BE2C (cell line): ENCODE results near the gene TMEM106A.

ENCODE experiments used
- DNase-seq: peaks from one replicate; pipeline ENCODE4 v3.0.0-alpha.2; 2020
- H3K27me3 ChIP-seq: fragments of 250-450 bp; sonication (Bioruptor Pico); 2 replicates; pipeline ENCODE4 v1.5.1; 2020; ENCODE audit warnings: mild to moderate bottlenecking
- H3K36me3 ChIP-seq: fragments of 250-450 bp; sonication (Bioruptor Pico); 2 replicates; pipeline ENCODE4 v1.5.1; 2020; ENCODE audit warnings: mild to moderate bottlenecking
- H3K4me1 ChIP-seq: fragments of 250-450 bp; sonication (Bioruptor Pico); 2 replicates; pipeline ENCODE4 v1.5.1; 2020
- H3K4me3 ChIP-seq: 2 replicates; pipeline ENCODE4 v1.5.1; 2011; ENCODE audit warnings: low read depth, low read length
- H3K9me3 ChIP-seq: fragments of 250-450 bp; sonication (Bioruptor Pico); 2 replicates; pipeline ENCODE4 v1.5.1; 2020
- TF ChIP-seq, protein P1 (sequence below): IDR thresholded peaks from 2 replicates; pipeline ENCODE4 v1.5.1; 2012; ENCODE audit warnings: mild to moderate bottlenecking, low read depth, low read length

Gene TMEM106A

DNA sequence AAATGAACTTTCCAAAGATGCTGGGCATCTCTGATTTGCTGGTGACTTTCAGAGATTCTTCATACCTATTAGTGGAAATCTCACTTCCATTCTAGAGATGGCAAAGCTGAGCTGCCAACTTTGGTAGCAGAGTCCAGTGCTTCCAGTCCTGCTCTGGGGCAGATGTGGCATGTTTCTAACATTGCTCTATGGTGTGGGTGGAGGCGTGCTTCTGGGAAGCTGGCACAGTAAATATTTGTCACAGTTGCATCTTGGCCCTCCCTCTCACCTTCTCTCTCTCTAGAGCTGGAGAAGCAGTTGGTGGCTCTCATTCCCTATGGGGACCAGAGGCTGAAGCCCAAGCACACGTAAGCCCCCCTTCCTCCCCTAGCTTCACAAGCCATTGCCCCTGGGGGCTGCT lies 1.9 kb downstream of the TMEM106A start:
- Histone ChIP-seq H3K27me3 (no peaks in the 10 kb centered on the region), H3K9me3 (no peaks in the 10 kb centered on the region), H3K4me1 (peaks cover 4% of the 10 kb centered on the region), H3K36me3 (no peaks in the 10 kb centered on the region), H3K4me3 (no peak overlapping the region)
- no peak for DNase-seq
- TF ChIP-seq, protein P1, sequence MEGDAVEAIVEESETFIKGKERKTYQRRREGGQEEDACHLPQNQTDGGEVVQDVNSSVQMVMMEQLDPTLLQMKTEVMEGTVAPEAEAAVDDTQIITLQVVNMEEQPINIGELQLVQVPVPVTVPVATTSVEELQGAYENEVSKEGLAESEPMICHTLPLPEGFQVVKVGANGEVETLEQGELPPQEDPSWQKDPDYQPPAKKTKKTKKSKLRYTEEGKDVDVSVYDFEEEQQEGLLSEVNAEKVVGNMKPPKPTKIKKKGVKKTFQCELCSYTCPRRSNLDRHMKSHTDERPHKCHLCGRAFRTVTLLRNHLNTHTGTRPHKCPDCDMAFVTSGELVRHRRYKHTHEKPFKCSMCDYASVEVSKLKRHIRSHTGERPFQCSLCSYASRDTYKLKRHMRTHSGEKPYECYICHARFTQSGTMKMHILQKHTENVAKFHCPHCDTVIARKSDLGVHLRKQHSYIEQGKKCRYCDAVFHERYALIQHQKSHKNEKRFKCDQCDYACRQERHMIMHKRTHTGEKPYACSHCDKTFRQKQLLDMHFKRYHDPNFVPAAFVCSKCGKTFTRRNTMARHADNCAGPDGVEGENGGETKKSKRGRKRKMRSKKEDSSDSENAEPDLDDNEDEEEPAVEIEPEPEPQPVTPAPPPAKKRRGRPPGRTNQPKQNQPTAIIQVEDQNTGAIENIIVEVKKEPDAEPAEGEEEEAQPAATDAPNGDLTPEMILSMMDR = no peak

DNA sequence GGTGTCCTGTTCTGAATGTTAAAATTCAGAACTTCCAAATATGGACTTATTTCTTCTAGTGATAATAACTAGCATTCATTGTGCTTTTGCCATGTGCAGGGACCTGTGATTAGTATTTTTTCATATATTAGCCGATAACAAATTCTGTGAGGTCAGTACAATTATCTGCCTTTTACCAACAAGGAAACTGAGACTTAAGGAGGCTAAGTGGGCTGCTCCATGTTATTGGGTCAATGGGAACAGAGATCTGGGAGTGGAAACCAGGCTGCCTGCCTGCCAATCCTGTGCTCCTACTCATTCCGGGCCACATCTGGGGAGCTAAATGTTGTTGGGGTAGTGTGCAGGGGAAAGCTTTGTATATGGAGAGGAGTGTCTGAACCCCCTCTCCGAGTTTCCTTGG lies 3.7 kb downstream of the TMEM106A start:
- peaks cover 4% of the 10 kb centered on the region for H3K4me1 ChIP-seq

DNA sequence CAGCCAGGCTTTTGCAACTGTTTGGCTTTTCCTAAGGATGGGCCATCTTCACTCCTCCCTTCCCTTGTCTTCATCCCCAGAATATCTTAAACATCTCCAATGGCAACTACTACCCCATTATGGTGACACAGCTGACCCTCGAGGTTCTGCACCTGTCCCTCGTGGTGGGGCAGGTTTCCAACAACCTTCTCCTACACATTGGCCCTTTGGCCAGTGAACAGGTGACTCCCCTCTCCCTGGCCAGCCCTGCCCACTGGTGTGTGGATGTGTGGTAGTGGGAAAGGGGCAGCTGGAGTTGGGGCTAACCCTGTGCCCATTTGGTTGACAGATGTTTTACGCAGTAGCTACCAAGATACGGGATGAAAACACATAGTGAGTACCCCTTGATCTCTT lies 4.7 kb downstream of the TMEM106A start:
- H3K36me3 ChIP-seq = no peaks in the 10 kb centered on the region
- H3K9me3 ChIP-seq = no peaks in the 10 kb centered on the region
- no peak for DNase-seq
- H3K4me3 ChIP-seq = no peak overlapping the region
- H3K4me1 ChIP-seq = peaks cover 4% of the 10 kb centered on the region
- H3K27me3 ChIP-seq = no peaks in the 10 kb centered on the region
- TF ChIP-seq, protein P1 = no peak

More for the DNA sequence above, 3.7 kb downstream of the TMEM106A start:
- H3K36me3 ChIP-seq = no peaks in the 10 kb centered on the region
- no peak for DNase-seq
- no peaks in the 10 kb centered on the region for H3K9me3 ChIP-seq
- no peaks in the 10 kb centered on the region for H3K27me3 ChIP-seq
- TF ChIP-seq, protein P1 = no peak
- H3K4me3 ChIP-seq = no peak overlapping the region

DNA sequence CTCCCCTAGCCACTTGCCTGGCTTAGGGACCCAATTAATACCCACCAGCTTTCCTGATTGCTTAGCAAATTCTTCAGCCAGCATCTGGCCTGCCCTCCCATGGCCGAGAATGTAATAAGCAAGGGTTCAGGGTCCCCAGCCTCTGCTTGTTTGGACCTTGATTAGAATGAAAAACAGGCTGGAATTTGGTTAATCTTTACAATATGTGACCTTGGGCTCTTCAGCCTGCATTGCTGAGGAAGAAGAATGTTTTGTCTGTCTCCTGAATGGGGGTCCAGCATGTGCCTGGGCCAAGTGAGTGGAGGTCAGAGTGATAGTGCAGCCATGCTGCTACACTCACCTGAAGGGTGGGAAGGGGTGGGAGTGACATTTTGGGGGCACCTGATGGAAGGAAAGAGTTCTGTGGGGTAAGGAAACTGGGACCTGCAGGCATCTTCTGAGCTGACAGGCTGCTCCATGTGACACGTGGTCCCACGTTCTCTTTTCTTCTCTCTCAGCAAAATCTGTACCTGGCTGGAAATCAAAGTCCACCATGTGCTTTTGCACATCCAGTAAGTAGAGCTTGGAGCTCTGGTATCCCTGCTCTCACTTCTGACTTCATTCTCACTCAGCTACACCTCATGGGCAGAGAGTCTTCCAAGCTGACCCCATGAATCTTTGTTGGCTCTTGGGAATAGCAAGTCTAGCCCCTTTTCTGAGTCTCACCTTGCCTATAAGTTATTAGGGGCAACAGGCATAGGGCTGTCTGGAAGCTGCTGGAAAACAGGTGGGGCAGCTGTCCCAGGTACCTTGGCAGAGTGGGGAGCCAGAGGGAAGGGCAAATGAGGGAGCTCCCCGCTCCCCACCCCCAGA lies 5.3 kb downstream of the TMEM106A start:
- Histone ChIP-seq H3K27me3 (no peaks in the 10 kb centered on the region), H3K4me3 (no peak overlapping the region), H3K36me3 (no peaks in the 10 kb centered on the region), H3K4me1 (peaks cover 3% of the 10 kb centered on the region; the same call in 1 of the 2 replicates), H3K9me3 (no peaks in the 10 kb centered on the region)
- no peak for DNase-seq
- TF ChIP-seq, protein P1 = no peak

DNA sequence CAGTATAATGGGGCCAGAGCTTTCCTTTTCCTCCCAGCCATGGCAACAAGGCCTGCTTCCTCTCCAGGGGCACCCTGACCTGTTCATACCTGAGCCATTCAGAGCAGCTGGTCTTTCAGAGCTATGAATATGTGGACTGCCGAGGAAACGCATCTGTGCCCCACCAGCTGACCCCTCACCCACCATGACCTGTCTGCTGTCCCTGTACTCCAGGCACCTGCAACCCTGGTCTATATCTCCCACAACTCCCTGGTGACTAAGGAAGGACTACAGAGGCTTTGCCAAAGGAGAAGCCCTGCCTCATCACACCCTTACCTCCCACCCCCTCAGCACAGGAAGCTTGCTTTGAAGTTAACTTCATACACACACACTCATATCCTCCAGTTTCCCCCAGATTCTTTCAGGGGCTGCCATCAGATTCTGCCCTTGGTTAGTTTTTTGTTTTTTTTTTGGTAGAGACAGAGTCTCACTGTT lies 6.0 kb downstream of the TMEM106A start:
- Histone ChIP-seq H3K9me3 (no peaks in the 10 kb centered on the region), H3K36me3 (no peaks in the 10 kb centered on the region), H3K27me3 (no peaks in the 10 kb centered on the region), H3K4me1 (no peaks in the 10 kb centered on the region), H3K4me3 (no peak overlapping the region)
- TF ChIP-seq, protein P1 = no peak
- DNase-seq = no peak

DNA sequence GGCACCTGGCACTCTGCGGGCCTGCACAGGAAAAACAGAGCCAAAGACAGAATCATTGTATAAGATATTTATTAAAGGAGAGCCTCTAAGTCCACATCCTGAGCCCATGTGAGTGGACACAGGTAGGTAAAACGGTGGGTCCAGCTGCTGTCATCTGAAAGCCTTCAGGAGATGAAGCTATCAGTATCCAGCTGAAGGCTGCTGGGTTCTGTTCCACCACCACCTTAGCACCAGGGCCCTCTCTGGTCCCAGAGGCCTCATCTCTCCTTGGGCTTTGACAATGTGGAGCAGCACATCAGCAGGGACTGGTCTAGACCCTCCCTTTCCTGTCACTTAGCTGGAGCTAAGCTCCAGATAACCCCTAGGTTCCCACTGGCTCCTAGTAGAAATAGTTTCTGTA lies 7.3 kb downstream of the TMEM106A start:
- no peaks in the 10 kb centered on the region for H3K27me3 ChIP-seq
- no peaks in the 10 kb centered on the region for H3K4me1 ChIP-seq

More for the DNA sequence above, 7.3 kb downstream of the TMEM106A start:
- DNase-seq = no peak
- TF ChIP-seq, protein P1 = no peak
- no peak overlapping the region for H3K4me3 ChIP-seq
- H3K36me3 ChIP-seq = no peaks in the 10 kb centered on the region
- H3K9me3 ChIP-seq = no peaks in the 10 kb centered on the region
